PFSK-1 (cell line): Measurements from ENCODE around the gene ERCC2.

ENCODE experiments used
- POLR2AphosphoS5 ChIP-seq: IDR thresholded peaks from 2 replicates; pipeline ENCODE4 v1.6.1; 2012; ENCODE audit warnings: low read depth, mild to moderate bottlenecking, control low read depth, low read length, moderate library complexity
- TAF1 ChIP-seq: IDR thresholded peaks from 2 replicates; pipeline ENCODE4 v1.6.1; 2012; ENCODE audit warnings: low read length, control low read depth, borderline replicate concordance; ENCODE audit not compliant: insufficient read depth

GRCh38 chr19:45406226-45407090 lies 36.1 kb upstream of the ERCC2 start, which contains the start of gene POLR1G:
- peak; percentile 67; the same call in 1 of the 2 replicates for TF ChIP-seq POLR2AphosphoS5
- TF ChIP-seq TAF1, result peak; percentile 75; the same call in 1 of the 2 replicates
